GM18907 (cell line): Measurements from ENCODE around the gene GRAMD4.

Experiments
- ATAC-seq: cut with Tn5 transposase; IDR thresholded peaks from one replicate; pipeline ENCODE4 v1.9.1; 2021; ENCODE audit warnings: mild to moderate bottlenecking, moderate library complexity; ENCODE audit not compliant: unreplicated experiment

GRAMD4 gene

GRCh38 chr22:46666577-46667244, 46.5 kb downstream of the GRAMD4 start:
- no peak for ATAC-seq

DNA sequence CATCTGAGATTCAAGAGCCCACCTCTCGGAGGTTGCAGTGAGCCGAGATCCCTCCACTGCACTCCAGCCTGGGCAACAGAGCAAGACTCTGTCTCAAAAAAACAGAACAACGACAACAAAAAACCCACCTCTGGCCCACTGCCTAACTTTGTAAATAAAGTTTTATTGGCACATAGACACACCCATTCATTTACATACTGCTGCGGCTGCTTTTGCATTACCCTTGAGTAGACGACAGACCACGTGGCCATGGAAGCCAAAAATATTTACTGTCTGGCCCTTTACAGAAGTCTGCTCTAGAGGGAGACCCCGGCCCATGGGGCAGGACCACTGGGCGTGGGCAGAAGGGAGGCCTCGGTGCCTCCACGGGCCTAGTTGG, 47.0 kb downstream of the GRAMD4 start:
- ATAC-seq, result no peak

- no peak for ATAC-seq
These were observed 47.9 kb downstream of the GRAMD4 start for GRCh38 chr22:46668116-46668515.

- ATAC-seq, result no peak
These were observed 49.0 kb downstream of the GRAMD4 start for GRCh38 chr22:46669201-46669600.

GRCh38 chr22:46671824-46672432, 51.7 kb downstream of the GRAMD4 start:
- ATAC-seq, result no peak

DNA sequence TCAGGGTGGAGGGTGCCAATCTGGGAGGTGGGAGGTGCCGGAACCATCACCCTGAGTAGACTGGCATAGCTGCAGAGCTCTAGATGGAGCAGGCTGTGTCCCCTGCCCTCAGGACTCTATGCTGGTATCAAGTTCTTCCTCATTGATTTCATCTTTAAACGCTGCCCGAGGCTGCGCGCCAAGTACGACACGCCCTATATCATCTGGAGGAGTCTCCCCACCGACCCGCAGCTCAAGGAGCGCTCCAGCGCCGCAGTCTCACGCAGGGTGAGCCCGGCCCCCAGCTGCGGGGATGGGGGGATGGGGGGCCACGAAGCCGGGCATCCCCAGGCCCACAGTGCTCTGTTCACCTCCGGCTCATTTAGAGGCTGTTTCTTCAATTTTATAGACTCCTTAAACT, 52.5 kb downstream of the GRAMD4 start:
- no peak for ATAC-seq

DNA sequence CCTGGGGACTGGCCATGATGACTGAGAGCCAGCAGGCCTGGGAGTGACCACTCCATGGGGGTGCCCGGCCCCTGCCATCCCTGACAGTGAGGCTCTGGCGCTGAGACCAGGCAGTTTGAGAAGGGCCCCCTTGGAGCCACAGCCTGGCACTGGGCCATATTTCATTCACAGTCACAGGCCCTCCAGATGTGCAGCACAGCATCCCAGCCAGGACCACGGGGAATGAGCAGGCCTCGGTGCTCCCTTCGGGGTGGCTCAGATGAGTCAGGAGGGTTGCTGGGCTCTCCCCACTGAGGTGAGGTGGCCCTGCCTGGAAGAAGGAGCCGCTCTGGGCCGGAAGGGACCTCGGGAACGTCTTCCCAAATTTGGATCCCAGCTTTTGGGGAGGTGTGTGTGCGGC, 53.0 kb downstream of the GRAMD4 start:
- no peak for ATAC-seq

DNA sequence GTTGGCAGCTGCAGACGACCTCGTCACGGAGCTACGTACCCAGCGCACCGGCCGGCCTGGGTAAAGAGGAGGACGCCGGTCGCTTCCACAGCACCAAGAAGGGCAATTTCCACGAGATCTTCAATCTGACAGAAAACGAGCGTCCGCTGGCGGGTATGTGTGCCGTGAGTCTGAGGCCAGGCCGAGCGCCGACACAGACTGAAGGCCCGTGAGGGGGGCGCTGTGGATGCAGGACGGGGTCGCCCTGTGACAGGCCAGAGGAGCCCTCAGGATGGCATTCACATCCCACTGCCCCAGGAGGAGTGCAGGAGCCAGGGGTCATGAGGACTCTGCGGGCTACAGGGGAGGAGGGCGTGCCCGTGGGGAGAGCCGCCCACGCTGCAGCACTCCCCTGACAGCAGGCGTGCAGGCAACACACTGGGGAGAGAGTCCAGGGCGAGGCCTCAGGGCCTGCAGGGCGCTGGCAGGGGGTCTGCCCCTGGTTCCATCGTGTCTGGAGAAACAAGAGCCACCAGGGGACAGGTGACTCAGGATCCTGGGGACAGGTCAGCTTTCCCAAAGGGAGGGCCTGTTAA, 53.6 kb downstream of the GRAMD4 start:
- ATAC-seq, result no peak

DNA sequence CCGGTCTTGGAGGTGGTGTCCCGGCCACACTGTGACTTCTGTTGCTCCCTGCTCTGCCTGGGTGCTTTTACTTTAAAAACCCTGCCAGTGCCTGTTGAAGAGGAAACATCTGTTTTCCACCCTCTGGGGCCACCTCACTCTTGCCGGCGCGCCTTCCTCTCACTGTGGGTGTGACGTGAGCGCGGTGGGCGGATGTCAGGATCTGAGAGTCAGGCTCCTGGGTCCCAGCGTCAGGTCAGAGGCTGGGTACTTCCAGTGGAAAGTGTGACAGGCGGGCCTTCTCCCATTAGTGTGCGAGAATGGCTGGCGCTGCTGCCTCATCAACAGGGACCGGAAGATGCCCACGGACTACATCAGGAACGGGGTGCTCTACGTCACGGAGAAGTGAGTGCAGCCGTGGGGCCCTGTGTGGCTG, 54.2 kb downstream of the GRAMD4 start:
- no peak for ATAC-seq

GRCh38 chr22:46674906-46675305, 54.7 kb downstream of the GRAMD4 start:
- no peak for ATAC-seq

- ATAC-seq, result no peak
These were observed 55.3 kb downstream of the GRAMD4 start for GRCh38 chr22:46675479-46675878.

DNA sequence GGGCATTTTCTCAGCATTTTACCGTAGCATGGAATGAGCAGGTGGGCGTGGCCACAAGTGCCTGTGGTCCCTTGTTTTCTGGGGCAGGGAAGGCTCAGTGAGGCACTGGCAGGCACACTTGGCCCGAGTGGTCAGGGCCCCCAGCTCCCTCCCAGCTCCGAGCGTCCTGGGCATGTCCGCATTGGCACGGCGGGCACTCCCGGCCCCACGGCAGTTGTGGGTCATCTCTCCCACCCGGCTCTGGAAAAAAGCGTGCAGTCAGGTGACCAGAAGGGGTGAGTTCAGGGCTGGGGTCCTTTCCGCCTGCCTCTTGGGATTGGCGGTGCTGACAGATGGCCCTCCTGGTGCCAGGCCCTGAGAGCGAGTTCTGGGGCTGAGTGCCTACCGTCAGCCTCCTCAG, 55.8 kb downstream of the GRAMD4 start:
- ATAC-seq, result no peak

- ATAC-seq, result no peak
These were observed 56.3 kb downstream of the GRAMD4 start for GRCh38 chr22:46676479-46676878.

GRCh38 chr22:46676881-46677280, 56.7 kb downstream of the GRAMD4 start:
- no peak for ATAC-seq

DNA sequence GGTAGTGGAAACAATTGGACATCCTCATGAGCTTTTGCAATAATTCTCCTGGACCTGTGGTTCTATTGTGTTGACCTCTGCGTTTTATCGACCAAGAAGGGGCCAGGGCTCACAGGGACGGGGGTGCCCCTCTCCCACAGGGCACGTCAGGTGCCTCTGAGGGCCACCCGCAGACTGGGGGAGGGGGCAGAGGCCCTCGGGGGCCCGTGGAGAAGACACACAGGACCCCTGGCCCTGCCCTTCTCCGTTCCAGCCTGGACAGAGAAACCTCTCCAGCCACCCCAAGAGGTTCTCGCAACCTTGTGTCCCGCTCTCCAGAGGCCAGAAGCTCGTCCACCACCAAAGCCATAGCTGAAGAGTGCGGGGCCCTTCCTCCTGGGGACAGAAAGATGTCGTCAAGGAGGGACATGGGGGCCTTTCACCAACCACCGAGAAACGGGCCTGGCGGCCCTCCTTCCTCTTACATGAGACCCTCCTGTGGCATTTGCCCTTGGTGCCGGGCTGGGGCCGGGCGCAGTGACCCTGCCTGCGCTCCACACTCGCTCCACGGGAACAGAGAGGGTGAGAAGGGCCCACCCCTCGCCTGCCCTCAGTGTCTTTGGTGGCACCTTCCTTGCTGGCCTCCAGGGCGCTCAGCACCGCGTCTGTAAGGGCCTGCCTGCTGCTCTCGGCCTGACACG, 57.3 kb downstream of the GRAMD4 start:
- no peak for ATAC-seq

DNA sequence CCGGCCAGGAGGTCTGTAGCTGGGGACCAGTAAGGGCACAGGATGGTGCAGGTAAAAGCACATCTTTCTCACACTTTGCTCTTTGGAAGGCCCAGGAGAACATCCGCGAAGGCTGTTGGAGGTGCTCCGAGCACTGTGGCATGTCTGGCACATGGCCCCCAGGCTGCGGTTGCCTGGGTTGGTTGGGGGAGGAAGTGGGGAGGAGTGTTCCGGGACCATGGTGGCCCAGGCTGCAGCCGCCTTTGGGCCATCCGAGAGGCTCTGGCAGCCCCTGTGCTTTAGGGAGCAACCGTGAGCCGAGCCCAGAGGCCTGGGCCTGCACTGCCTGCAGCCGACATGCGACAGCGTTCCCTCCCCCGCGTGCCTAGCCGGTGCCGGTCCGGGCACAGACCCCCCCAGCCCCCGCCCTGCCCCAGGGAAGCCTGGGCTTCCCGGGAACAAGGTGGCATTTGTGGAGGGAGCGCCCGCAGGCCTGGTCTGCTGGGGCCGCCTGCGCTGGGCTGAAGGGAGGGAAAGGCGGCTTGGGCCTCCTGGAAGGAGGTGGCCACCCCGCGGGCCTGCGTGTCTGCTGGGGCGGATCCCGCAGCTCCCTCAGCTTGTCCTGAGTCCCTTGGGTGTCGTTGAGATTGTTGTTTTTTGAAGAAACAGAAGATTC, 57.9 kb downstream of the GRAMD4 start:
- no peak for ATAC-seq

- no peak for ATAC-seq
These were observed 58.9 kb downstream of the GRAMD4 start for GRCh38 chr22:46678785-46679700.

DNA sequence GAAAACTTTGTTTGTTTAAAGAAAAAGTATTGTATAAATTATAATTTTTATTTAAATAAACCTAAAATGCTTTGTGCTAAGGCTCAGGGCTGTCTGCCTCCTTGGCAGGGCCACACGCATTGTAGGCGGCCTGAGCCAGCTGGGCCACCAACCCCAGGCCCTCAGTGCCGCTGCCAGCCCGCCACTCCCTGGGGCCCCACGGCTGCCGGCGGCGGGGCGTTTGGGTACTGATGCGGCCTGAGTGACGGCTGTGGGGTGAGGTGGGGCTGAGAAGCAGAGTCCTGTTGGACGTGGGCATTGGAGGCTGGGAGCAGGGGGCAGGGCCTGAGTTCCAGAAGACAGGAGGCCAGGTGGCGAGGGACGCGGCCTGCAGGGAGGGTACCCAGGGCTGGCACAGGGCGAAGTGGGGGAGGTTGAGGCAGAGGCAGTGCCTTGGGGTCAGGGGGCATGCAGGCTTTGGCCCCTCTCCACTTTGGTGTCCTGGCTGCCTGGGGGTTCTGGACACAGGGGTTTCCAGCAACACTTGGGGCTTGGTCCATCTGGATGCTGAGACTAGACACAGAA, 59.6 kb downstream of the GRAMD4 start:
- ATAC-seq, result no peak

- no peak for ATAC-seq
These were observed 60.8 kb downstream of the GRAMD4 start for GRCh38 chr22:46681010-46681409.
